GM10248 (cell line): ENCODE measurements around the gene SLC6A13.

Experiments used
- CTCF ChIA-PET: fragments of 300-600 bp; sonication (Branson Sonifier 250); formaldehyde crosslinking; extraction: SDS; loops from one replicate; lab custom pipeline; 2021; ENCODE audit warnings: antibody characterized with exemption; lab: Yijun Ruan, JAX
- POLR2A ChIA-PET: fragments of 350-650 bp; sonication (Branson Sonifier 250); formaldehyde crosslinking; extraction: SDS; loops from one replicate; lab custom pipeline; 2020; ENCODE audit warnings: antibody characterized with exemption; lab: Yijun Ruan, JAX
- DNase-seq: peaks from one replicate; pipeline ENCODE4 v3.0.0; 2012; ENCODE audit errors: extremely low spot score
- TF ChIP-seq, protein P1 (sequence below): IDR thresholded peaks from 2 replicates; pipeline ENCODE4 v1.5.1; 2012; ENCODE audit warnings: mild to moderate bottlenecking, low read depth; ENCODE audit errors: extremely low read depth, missing control alignments, control extremely low read depth

Gene SLC6A13

GRCh38 chr12:176321-177181, 86.1 kb downstream of the SLC6A13 start:
- TF ChIP-seq, protein P1, sequence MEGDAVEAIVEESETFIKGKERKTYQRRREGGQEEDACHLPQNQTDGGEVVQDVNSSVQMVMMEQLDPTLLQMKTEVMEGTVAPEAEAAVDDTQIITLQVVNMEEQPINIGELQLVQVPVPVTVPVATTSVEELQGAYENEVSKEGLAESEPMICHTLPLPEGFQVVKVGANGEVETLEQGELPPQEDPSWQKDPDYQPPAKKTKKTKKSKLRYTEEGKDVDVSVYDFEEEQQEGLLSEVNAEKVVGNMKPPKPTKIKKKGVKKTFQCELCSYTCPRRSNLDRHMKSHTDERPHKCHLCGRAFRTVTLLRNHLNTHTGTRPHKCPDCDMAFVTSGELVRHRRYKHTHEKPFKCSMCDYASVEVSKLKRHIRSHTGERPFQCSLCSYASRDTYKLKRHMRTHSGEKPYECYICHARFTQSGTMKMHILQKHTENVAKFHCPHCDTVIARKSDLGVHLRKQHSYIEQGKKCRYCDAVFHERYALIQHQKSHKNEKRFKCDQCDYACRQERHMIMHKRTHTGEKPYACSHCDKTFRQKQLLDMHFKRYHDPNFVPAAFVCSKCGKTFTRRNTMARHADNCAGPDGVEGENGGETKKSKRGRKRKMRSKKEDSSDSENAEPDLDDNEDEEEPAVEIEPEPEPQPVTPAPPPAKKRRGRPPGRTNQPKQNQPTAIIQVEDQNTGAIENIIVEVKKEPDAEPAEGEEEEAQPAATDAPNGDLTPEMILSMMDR, result no peak
- CTCF ChIA-PET, result no interaction called here
- POLR2A ChIA-PET, result interaction anchor here (1.0 kb wide), 1 partner anchor 17 kb away, joined by 4 read pairs; no protein-coding TSS in a partner anchor
- DNase-seq, result no peak

- CTCF ChIA-PET, result no interaction called here
- no peak for DNase-seq
- TF ChIP-seq, protein P1, result no peak
- POLR2A ChIA-PET, result no interaction called here
Observed at GRCh38 chr12:175759-176158, 86.9 kb downstream of the SLC6A13 start.

GRCh38 chr12:175250-175649, 87.4 kb downstream of the SLC6A13 start:
- DNase-seq, result no peak
- TF ChIP-seq, protein P1, result no peak
- ChIA-PET CTCF (no interaction called here), POLR2A (no interaction called here)

GRCh38 chr12:174596-174995, 88.0 kb downstream of the SLC6A13 start:
- POLR2A ChIA-PET, result no interaction called here
- no peak for DNase-seq
- CTCF ChIA-PET, result no interaction called here
- TF ChIP-seq, protein P1, result no peak

DNA sequence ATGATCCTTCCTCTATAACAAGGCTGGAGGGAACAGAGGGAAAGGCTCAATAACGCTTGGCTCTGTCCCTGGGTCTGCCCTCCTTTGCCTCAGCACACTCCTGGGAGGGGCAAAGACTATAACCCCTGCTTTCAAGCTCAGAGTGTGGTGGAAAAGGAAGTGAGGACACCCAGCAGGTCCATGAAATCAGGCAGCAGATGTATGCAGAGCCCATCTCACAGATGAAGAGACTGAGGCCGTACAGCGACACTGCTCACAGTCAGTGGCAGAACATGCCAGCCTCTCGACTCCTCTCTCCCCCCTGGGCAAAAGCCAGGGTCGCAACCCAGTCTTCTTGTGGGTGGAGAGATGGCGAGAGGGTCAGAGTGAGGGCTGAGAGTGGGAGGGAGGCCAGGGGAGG, 88.5 kb downstream of the SLC6A13 start:
- TF ChIP-seq, protein P1, result no peak
- DNase-seq, result no peak
- ChIA-PET CTCF (no interaction called here), POLR2A (no interaction called here)

DNA sequence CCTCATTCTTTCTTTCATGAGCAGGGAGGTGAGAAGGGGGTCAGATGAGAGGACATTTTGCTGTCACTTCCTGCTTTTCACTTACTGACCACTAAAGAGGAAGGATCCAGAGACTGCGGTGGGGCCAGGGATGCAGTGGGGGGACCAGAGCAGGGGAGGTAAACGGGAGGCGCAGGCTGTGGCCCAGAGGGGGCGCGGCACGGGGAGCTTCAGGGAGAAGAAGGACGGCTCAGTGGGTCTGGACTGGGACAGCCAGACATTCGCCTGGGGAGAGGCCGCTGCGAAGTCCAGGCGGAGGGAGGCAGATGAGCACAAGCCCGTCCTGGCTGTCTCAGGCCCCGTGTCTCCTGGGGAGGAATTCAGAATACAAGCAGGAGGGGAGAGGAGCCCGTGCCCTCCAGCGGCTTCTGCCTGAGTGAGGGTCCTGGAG, 89.9 kb downstream of the SLC6A13 start:
- CTCF ChIA-PET, result no interaction called here
- POLR2A ChIA-PET, result no interaction called here
- no peak for DNase-seq
- TF ChIP-seq, protein P1, result no peak
